ENCODE measurements around the gene BLOC1S5.
"Not testable (repeated sequence)": the region's sequence is repeated elsewhere in the genome, so short reads cannot be mapped to it uniquely, and the experiment has no call there.

Gene BLOC1S5

GRCh38 chr6:7992002-7992815 lies 72.0 kb downstream of the BLOC1S5 start:
- peak; percentile 54 for DNase-seq (ENCODE audit: low read depth)

GRCh38 chr6:7991536-7991935 lies 72.7 kb downstream of the BLOC1S5 start:
- no peak for DNase-seq (ENCODE audit: low read depth)

- no peak for DNase-seq (ENCODE audit: low read depth)
These were observed 78.0 kb downstream of the BLOC1S5 start for GRCh38 chr6:7986219-7986618.

GRCh38 chr6:7983967-7984366 lies 80.2 kb downstream of the BLOC1S5 start:
- not testable (repeated sequence) for DNase-seq (ENCODE audit: low read depth)

- no peak for DNase-seq (ENCODE audit: low read depth)
These were observed 84.4 kb downstream of the BLOC1S5 start for GRCh38 chr6:7979831-7980230.

- no peak for DNase-seq (ENCODE audit: low read depth)
These were observed 85.5 kb downstream of the BLOC1S5 start for GRCh38 chr6:7978736-7979135.

- no peak for DNase-seq (ENCODE audit: low read depth)
These were observed 87.6 kb downstream of the BLOC1S5 start for GRCh38 chr6:7976485-7977056.

- DNase-seq (ENCODE audit: low read depth), result no peak
These were observed 88.4 kb downstream of the BLOC1S5 start for GRCh38 chr6:7975764-7976146.

GRCh38 chr6:7974938-7975763 lies 89.0 kb downstream of the BLOC1S5 start:
- peak; percentile 27 for DNase-seq (ENCODE audit: low read depth)

GRCh38 chr6:7974565-7974937 lies 89.6 kb downstream of the BLOC1S5 start:
- no peak for DNase-seq (ENCODE audit: low read depth)

- DNase-seq (ENCODE audit: low read depth), result no peak
These were observed 90.6 kb downstream of the BLOC1S5 start for GRCh38 chr6:7973584-7973983.

GRCh38 chr6:7971499-7971898 lies 92.7 kb downstream of the BLOC1S5 start:
- DNase-seq (ENCODE audit: low read depth), result no peak

GRCh38 chr6:7970616-7971015 lies 93.6 kb downstream of the BLOC1S5 start:
- no peak for DNase-seq (ENCODE audit: low read depth)
